Medulla oblongata (tissue), 1 donor: ENCODE measurements around the gene CRABP1.
"Not testable (repeated sequence)": the region's sequence is repeated elsewhere in the genome, so short reads cannot be mapped to it uniquely, and the experiment has no call there.

Experiments
- DNase-seq: peaks from one replicate; pipeline ENCODE4 v3.0.0-alpha.2; 2015; ENCODE audit errors: extremely low spot score

The CRABP1 gene

GRCh38 chr15:78374436-78375393, 34.6 kb downstream of the CRABP1 start:
- DNase-seq = no peak

GRCh38 chr15:78380143-78380542, 40.0 kb downstream of the CRABP1 start:
- not testable (repeated sequence) for DNase-seq

- DNase-seq = no peak
These were observed 42.1 kb downstream of the CRABP1 start for GRCh38 chr15:78382114-78382880.

- no peak for DNase-seq
These were observed 44.5 kb downstream of the CRABP1 start for GRCh38 chr15:78384651-78385050.

GRCh38 chr15:78387246-78388037, 47.3 kb downstream of the CRABP1 start:
- no peak for DNase-seq

GRCh38 chr15:78388865-78389264, 48.7 kb downstream of the CRABP1 start:
- DNase-seq = no peak

- no peak for DNase-seq
These were observed 49.2 kb downstream of the CRABP1 start for GRCh38 chr15:78389322-78389721.

- no peak for DNase-seq
These were observed 49.6 kb downstream of the CRABP1 start for GRCh38 chr15:78389738-78390137.

- DNase-seq = no peak
These were observed 50.1 kb downstream of the CRABP1 start for GRCh38 chr15:78390242-78390641.

- DNase-seq = no peak
These were observed 50.7 kb downstream of the CRABP1 start for GRCh38 chr15:78390826-78391225.

GRCh38 chr15:78391781-78392180, 51.6 kb downstream of the CRABP1 start:
- no peak for DNase-seq

- no peak for DNase-seq
These were observed 52.3 kb downstream of the CRABP1 start for GRCh38 chr15:78392430-78392829.

- DNase-seq = no peak
These were observed 53.0 kb downstream of the CRABP1 start for GRCh38 chr15:78393137-78393536.

- no peak for DNase-seq
These were observed 53.9 kb downstream of the CRABP1 start for GRCh38 chr15:78394026-78394425.

- no peak for DNase-seq
These were observed 54.9 kb downstream of the CRABP1 start for GRCh38 chr15:78394981-78395616.

- no peak for DNase-seq
These were observed 56.1 kb downstream of the CRABP1 start for GRCh38 chr15:78396186-78396814.

- peak; percentile 27 for DNase-seq
These were observed 56.8 kb downstream of the CRABP1 start for GRCh38 chr15:78396976-78397375.

- no peak for DNase-seq
These were observed 57.2 kb downstream of the CRABP1 start for GRCh38 chr15:78397382-78397781.
